Astrocyte (in vitro differentiated cells and primary cell): ENCODE measurements around the gene UBAP1. TPM values are rescaled to one million over a fixed set of nuclear protein-coding genes. Genes with fewer than 3 reads are reported as not detected.
"Not testable (repeated sequence)": the region's sequence is repeated elsewhere in the genome, so short reads cannot be mapped to it uniquely, and the experiment has no call there.

ENCODE experiments used
- DNase-seq: peaks from one replicate; pipeline ENCODE4 v3.0.0-alpha.2; 2010; ENCODE audit warnings: low read depth
- FAIRE-seq: peaks from 2 replicates; lab custom pipeline; 2011; peaks lifted over from hg19 to GRCh38; lab: Jason Lieb, UNC
- H2AFZ ChIP-seq: 2 replicates; pipeline ENCODE4 v1.6.0; 2012; ENCODE audit warnings: low read depth, low read length, inconsistent platforms
- H3K27ac ChIP-seq: 2 replicates; pipeline ENCODE4 v1.5.1; 2011; ENCODE audit warnings: low read depth, low read length, inconsistent platforms
- H3K27me3 ChIP-seq: 2 replicates; pipeline ENCODE4 v1.6.0; 2011; ENCODE audit warnings: low read length, inconsistent platforms; ENCODE audit not compliant: insufficient read depth
- H3K36me3 ChIP-seq: 2 replicates; pipeline ENCODE4 v1.5.1; 2011; ENCODE audit warnings: low read length, inconsistent platforms; ENCODE audit not compliant: insufficient read depth
- H3K4me1 ChIP-seq: 2 replicates; pipeline ENCODE4 v1.5.1; 2011; ENCODE audit warnings: low read length, inconsistent platforms; ENCODE audit not compliant: insufficient read depth
- H3K4me2 ChIP-seq: 2 replicates; pipeline ENCODE4 v1.6.0; 2012; ENCODE audit warnings: low read length, inconsistent platforms
- H3K4me3 ChIP-seq: 2 replicates; pipeline ENCODE4 v1.5.1; 2011; ENCODE audit warnings: low read depth, mild to moderate bottlenecking, low read length, inconsistent platforms; ENCODE audit not compliant: insufficient read depth
- H3K79me2 ChIP-seq: 2 replicates; pipeline ENCODE4 v1.6.0; 2012; ENCODE audit warnings: mild to moderate bottlenecking, low read length, inconsistent platforms; ENCODE audit not compliant: insufficient read depth
- H3K9ac ChIP-seq: 2 replicates; pipeline ENCODE4 v1.6.0; 2012; ENCODE audit warnings: mild to moderate bottlenecking, low read length, inconsistent platforms
- H3K9me3 ChIP-seq: 2 replicates; pipeline ENCODE4 v1.5.1; 2012; ENCODE audit warnings: low read depth, mild to moderate bottlenecking, low read length, inconsistent platforms; ENCODE audit not compliant: insufficient read depth
- H4K20me1 ChIP-seq: 2 replicates; pipeline ENCODE4 v1.6.0; 2012; ENCODE audit warnings: low read length, inconsistent platforms; ENCODE audit not compliant: insufficient read depth
- H3K27ac Mint-ChIP-seq: one replicate; pipeline ENCODE4 v1.8.0; 2021; ENCODE audit warnings: mild to moderate bottlenecking, mixed read lengths; ENCODE audit not compliant: unreplicated experiment
- H3K27me3 Mint-ChIP-seq: one replicate; pipeline ENCODE4 v1.8.0; 2021; ENCODE audit warnings: low read depth, mixed read lengths; ENCODE audit not compliant: unreplicated experiment
- H3K36me3 Mint-ChIP-seq: one replicate; pipeline ENCODE4 v1.8.0; 2021; ENCODE audit warnings: low read depth, mixed read lengths; ENCODE audit not compliant: unreplicated experiment
- H3K4me1 Mint-ChIP-seq: one replicate; pipeline ENCODE4 v1.8.0; 2021; ENCODE audit warnings: low read depth, mixed read lengths; ENCODE audit not compliant: unreplicated experiment
- H3K4me3 Mint-ChIP-seq: one replicate; pipeline ENCODE4 v1.8.0; 2021; ENCODE audit warnings: mild to moderate bottlenecking, moderate library complexity, mixed read lengths; ENCODE audit not compliant: unreplicated experiment
- H3K9me3 Mint-ChIP-seq: one replicate; pipeline ENCODE4 v1.8.0; 2021; ENCODE audit warnings: mild to moderate bottlenecking, mixed read lengths; ENCODE audit not compliant: unreplicated experiment
- EZH2 ChIP-seq: IDR thresholded peaks from 2 replicates; pipeline ENCODE4 v1.6.1; 2012; ENCODE audit warnings: mild to moderate bottlenecking, low read length, inconsistent platforms; ENCODE audit not compliant: insufficient read depth
- total RNA-seq: library from RNA; stranded (reverse); gene quantifications from 2 replicates; pipeline ENCODE4 v1.2.1, GENCODE V29; 2021
- TF ChIP-seq, protein P1 (sequence below): IDR thresholded peaks from 2 replicates; pipeline ENCODE4 v1.5.1; 2011; ENCODE audit warnings: low read depth, mild to moderate bottlenecking, inconsistent platforms, low read length, moderate library complexity; ENCODE audit not compliant: insufficient read depth

The UBAP1 gene
- total RNA-seq, 1 donor from 2014 or later = 52.0 TPM

DNA sequence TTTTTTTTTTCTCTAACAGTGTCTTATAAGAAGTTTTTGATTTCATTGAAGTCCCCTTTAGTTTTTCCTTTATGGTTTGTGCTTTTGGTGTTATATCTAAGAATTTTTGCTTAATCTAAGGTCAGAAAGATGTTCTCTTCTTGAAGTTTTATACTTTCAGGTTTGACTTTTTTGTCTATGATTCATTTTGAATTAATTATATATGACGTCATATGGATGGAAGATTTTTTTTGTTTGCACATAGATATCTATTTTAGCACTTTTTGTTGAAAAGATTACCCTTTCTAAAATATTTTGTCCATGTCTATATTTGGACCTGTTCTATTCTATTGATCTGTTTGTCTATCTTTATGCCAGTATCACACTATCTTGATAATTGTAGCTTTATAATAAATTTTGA is 16.3 kb downstream of the UBAP1 start:
- Mint-ChIP-seq H3K4me1 (peaks cover 10% of the 10 kb centered on the region), H3K27ac (no peak overlapping the region), H3K4me3 (no peak overlapping the region), H3K27me3 (no peaks in the 10 kb centered on the region), H3K36me3 (no peaks in the 10 kb centered on the region), H3K9me3 (no peaks in the 10 kb centered on the region)
- Histone ChIP-seq H3K27ac (no peak overlapping the region), H3K9ac (no peak overlapping the region), H3K79me2 (peaks cover 98% of the 10 kb centered on the region), H3K4me1 (peaks cover 13% of the 10 kb centered on the region), H2AFZ (no peak overlapping the region), H3K4me3 (no peak overlapping the region), H3K9me3 (no peaks in the 10 kb centered on the region), H4K20me1 (peaks cover 72% of the 10 kb centered on the region), H3K4me2 (no peak overlapping the region), H3K36me3 (no peaks in the 10 kb centered on the region), H3K27me3 (no peaks in the 10 kb centered on the region)
- DNase-seq = no peak
- no peak for FAIRE-seq
- TF ChIP-seq, protein P1, sequence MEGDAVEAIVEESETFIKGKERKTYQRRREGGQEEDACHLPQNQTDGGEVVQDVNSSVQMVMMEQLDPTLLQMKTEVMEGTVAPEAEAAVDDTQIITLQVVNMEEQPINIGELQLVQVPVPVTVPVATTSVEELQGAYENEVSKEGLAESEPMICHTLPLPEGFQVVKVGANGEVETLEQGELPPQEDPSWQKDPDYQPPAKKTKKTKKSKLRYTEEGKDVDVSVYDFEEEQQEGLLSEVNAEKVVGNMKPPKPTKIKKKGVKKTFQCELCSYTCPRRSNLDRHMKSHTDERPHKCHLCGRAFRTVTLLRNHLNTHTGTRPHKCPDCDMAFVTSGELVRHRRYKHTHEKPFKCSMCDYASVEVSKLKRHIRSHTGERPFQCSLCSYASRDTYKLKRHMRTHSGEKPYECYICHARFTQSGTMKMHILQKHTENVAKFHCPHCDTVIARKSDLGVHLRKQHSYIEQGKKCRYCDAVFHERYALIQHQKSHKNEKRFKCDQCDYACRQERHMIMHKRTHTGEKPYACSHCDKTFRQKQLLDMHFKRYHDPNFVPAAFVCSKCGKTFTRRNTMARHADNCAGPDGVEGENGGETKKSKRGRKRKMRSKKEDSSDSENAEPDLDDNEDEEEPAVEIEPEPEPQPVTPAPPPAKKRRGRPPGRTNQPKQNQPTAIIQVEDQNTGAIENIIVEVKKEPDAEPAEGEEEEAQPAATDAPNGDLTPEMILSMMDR = no peak
- no peak for TF ChIP-seq EZH2

DNA sequence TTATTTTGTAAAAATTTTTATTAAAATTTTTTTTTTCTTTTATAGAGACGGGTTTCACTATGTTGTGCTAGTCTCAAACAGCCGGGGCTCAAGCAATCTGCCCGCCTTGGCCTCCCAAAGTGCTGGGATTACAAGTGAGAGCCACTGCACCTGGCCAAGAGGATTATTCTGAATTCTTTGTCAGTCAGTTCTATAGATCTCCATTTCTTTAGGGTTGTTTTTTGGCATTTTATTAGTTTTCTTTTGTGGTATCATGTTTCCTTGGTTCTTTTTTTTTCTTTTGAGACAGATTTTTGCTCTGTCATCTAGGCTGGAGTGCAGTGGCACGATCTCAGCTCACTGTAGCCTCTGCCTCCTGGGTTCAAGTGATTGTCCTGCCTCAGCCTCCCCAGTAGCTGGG is 18.4 kb downstream of the UBAP1 start:
- not testable (repeated sequence) for H3K27me3 ChIP-seq, H3K4me1 ChIP-seq, H3K4me2 ChIP-seq, H3K4me3 ChIP-seq, H3K27ac ChIP-seq, H3K36me3 ChIP-seq, H3K27me3 Mint-ChIP-seq, DNase-seq, H3K9me3 Mint-ChIP-seq, H2AFZ ChIP-seq, H3K36me3 Mint-ChIP-seq, H3K9ac ChIP-seq, FAIRE-seq, H3K4me1 Mint-ChIP-seq, H3K4me3 Mint-ChIP-seq, H3K9me3 ChIP-seq
- peak overlapping the region; percentile 47 for H3K27ac Mint-ChIP-seq
- Histone ChIP-seq H4K20me1 (peaks cover 78% of the 10 kb centered on the region), H3K79me2 (peaks cover 98% of the 10 kb centered on the region)

DNA sequence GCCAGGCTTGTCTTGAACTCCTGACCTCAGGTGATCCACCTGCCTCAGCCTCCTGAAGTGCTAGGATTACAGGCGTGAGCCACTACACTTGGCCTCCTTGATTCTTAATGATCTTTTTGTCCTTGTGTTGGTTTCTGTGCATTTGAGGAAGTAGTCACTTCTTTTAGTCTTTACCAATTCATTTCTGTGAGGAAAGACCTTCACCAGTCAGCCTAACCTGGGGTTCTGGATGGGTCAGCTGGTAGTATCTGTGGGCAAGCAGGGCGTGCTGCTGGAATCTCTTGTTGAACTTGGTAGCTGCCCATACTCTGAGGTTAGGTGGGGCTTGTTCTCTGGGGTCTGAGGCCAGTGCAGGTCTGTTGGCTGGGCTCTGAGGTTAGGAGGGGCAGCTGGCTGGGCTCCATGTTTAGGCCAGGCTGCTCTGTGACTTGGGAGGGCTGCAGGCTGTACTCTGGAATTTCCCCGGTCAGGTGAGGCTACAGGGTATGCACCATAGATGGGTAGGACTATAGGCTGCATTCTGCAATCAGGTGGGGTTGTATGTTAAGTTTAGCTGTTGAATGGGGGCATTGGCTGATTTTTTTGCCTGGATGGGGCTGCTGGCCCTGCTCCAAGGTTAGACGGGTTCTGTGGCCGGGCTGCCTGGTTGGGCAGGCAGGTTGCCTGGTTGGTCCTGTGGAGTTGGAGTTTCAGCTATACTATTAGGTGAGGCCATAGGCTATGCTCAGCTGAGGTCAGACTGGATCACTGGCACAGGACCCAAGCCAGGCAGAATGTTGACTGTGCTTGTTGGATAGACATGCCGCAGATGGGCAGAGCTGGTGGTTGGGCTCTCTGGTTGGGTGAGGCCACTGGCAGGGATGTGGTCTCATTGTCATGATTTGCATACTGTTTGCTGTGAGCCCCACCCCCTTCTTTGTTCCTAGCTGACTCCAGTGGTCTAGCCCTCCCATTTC is 19.2 kb downstream of the UBAP1 start:
- H3K27me3 ChIP-seq = no peaks in the 10 kb centered on the region
- Mint-ChIP-seq H3K27ac (peak overlapping the region; percentile 47), H3K27me3 (no peaks in the 10 kb centered on the region), H3K36me3 (peaks cover 6% of the 10 kb centered on the region), H3K4me3 (no peak overlapping the region), H3K4me1 (peaks cover 8% of the 10 kb centered on the region), H3K9me3 (no peaks in the 10 kb centered on the region)
- no peak for DNase-seq
- peaks cover 5% of the 10 kb centered on the region for H3K4me1 ChIP-seq
- no peaks in the 10 kb centered on the region for H3K36me3 ChIP-seq
- H3K4me2 ChIP-seq = no peak overlapping the region
- TF ChIP-seq, protein P1 = no peak
- TF ChIP-seq EZH2 = no peak
- no peak for FAIRE-seq
- H3K9ac ChIP-seq = no peak overlapping the region
- H3K4me3 ChIP-seq = no peak overlapping the region
- H3K27ac ChIP-seq = no peak overlapping the region
- H3K9me3 ChIP-seq = no peaks in the 10 kb centered on the region
- H3K79me2 ChIP-seq = peaks cover 98% of the 10 kb centered on the region
- no peak overlapping the region for H2AFZ ChIP-seq
- peaks cover 81% of the 10 kb centered on the region for H4K20me1 ChIP-seq
